Body of pancreas (tissue), 4 donors: ENCODE data around the gene HHATL.

Experiments used
- POLR2A ChIP-seq, 3 donors: fragments of 450-650 bp; IDR thresholded peaks; one replicate each; pipeline ENCODE4 v1.6.1; 2016; ENCODE audit warnings: antibody characterized with exemption in 3 of 3, mild to moderate bottlenecking in 2 of 3
- TF ChIP-seq, protein P1 (sequence below), 7 experiments: fragments of 450-650 bp in 4 of 7; fragments of 200-600 bp in 3 of 7; sonication (generic) in 3 of 7; IDR thresholded peaks; one replicate each; pipeline ENCODE4 v1.5.1; 2016 to 2019; ENCODE audit warnings: antibody characterized with exemption in 7 of 7

DNA sequence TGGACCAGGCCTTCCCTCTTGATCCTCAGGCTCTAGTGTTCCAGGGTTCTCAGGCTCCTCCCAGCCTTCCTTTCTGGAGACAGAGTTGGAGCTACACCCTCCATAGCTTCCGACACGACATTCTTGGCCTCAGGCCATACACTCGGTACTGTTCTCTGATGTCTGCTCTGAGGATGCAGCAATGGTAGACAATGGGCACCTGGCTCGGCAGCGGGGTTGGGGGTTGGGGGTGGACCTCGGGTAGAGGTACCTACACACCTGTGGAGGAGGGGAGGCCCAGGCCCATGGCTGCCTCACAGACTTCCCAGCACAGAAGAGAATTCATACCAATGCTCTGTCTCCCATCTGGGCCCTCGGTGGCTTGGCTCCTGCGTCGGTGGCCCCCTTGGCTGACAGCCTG is 49.0 kb upstream of the HHATL start:
- TF ChIP-seq, protein P1, sequence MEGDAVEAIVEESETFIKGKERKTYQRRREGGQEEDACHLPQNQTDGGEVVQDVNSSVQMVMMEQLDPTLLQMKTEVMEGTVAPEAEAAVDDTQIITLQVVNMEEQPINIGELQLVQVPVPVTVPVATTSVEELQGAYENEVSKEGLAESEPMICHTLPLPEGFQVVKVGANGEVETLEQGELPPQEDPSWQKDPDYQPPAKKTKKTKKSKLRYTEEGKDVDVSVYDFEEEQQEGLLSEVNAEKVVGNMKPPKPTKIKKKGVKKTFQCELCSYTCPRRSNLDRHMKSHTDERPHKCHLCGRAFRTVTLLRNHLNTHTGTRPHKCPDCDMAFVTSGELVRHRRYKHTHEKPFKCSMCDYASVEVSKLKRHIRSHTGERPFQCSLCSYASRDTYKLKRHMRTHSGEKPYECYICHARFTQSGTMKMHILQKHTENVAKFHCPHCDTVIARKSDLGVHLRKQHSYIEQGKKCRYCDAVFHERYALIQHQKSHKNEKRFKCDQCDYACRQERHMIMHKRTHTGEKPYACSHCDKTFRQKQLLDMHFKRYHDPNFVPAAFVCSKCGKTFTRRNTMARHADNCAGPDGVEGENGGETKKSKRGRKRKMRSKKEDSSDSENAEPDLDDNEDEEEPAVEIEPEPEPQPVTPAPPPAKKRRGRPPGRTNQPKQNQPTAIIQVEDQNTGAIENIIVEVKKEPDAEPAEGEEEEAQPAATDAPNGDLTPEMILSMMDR (IDR thresholded peaks at IDR 0.05), result no peak
- no peak for TF ChIP-seq POLR2A (IDR thresholded peaks at IDR 0.05)
